Measurements from ENCODE around the gene FLVCR2.
"Not testable (repeated sequence)": the region's sequence is repeated elsewhere in the genome, so short reads cannot be mapped to it uniquely, and the experiment has no call there.

The FLVCR2 gene

DNA sequence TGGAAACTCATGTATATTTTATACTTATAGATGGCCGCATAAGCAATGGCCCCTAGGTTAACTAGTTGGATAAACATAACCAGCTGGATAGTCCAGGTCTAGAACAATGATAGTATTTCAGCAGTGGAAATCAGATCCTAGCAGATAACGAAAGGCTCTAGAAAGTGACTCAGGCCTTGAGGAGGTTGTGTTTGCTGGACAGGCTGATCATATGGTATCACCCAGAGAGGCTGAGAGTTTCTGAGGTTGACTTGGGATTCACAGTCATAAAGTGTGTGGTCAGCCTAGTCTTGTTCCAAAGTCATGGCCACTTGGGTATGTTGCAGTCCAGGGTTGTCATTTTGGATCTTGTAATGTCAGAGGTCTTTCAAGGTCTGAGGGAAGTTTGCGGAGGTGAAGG, 16.8 kb downstream of the FLVCR2 start:
- no peak for DNase-seq (ENCODE audit: low read depth)

DNA sequence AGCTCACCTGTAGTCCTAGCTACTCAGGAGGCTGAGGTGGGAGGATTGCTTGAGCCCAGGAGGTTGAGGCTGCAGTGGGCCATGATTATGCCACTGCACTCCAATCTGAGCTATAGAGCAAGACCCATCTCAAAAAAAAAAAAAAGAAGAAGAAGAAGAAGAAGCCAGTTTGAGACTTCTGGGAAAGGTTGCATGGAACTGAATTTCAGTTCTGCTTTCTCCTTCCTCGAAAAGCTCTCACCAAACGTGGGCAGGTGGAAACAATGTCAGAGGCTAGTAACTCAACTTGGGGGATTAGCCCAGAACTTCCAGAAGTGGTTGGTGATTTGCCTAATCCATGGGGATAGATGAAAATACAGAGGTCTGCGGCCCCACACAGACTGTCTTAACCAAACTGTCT, 18.7 kb downstream of the FLVCR2 start:
- no peak for DNase-seq (ENCODE audit: low read depth)

DNA sequence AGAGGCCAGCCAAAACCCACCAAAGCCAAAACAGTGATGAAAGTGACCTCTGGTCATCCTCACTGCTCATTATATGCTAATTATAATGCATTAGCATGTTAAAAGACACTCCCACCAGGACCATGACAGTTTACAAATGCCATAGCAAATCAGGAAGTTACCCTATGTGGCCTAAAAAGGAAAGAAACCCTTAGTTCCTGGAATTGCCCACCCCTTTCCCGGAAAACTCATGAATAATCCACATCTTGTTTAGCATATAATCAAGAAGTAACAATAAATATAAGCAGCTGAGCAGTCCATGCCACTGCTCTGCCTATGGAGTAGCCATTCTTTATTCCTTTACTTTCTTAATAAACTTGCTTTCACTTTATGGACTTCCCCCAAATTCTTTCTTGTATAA, 21.7 kb downstream of the FLVCR2 start:
- not testable (repeated sequence) for DNase-seq (ENCODE audit: low read depth)

DNA sequence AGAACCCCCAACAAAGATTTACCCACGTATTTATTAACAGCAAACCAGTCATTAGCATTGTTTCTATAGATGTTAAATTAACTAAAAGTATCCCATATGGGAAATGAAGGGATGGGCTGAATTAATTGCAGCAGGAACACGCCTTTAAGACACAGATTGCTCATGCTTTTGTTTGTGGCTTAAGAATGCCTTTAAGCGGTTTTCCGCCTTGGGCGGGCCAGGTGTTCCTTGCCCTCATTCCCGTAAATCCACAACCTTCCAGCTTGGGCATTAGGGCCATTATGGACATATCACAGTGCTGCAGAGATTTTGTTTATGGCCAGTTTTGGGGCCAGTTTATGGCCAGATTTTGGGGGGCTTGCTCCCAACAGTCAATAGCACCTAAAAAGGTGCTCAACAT, 22.6 kb downstream of the FLVCR2 start:
- not testable (repeated sequence) for DNase-seq (ENCODE audit: low read depth)

DNA sequence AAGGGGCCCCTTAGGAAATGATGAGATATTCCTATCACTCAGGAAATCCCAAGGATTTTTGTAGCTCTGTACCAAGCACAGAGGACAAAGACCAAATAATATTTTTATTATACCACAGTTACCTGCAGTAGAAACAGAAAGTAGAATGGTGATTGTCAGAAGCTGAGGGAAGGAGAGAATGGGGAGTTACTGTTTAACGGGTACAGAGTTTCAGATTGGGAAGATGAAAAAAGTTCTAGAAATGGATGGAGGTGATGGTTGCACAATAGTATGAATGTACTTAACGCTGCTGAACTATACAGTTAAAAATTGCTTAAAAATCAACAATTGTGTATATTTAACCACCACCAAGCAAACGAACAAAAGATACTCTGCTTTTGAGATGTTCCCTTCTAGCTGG, 24.1 kb downstream of the FLVCR2 start:
- no peak for DNase-seq (ENCODE audit: low read depth)

DNA sequence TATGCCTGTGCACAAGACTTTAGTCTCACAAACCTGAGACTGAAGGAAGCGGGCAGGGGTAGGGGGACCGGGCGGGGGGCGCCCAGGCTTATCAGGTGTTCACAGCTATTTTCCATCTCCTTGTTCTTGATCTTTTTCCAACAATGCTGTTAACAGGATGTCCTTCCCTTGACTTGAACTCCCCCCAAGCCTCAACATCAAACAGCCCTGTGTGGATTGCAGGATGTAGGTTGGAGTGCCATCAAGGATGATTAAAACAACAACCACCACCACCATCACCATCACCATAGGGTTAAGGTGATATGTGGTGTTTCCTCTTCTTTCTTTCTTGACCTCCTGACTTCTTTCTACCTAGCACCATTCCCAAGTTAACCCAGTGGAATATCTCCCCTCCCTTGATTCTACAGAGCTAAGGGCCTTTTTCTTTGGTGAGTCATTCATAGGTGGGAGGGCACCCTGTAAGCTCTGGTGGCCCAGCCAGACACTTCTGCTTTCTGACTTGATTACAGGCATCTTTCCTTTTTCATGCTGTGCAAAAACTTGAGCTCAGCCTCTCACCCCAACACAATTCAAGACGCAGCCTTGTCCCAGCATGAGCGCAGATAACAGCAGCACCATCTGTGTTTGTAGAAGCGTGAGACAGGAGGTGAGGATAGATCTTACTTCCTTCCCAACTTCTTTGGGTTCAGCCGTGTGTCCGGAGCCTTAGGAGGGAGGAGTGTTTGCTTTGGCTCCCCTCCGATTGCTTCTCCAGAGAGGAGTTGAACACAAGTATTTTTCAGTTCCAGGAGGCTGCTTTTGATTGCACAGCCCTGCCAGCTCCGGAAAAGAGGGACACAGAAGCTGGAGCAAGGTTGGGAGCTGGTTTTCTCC, 26.8 kb downstream of the FLVCR2 start:
- DNase-seq (ENCODE audit: low read depth) = no peak

DNA sequence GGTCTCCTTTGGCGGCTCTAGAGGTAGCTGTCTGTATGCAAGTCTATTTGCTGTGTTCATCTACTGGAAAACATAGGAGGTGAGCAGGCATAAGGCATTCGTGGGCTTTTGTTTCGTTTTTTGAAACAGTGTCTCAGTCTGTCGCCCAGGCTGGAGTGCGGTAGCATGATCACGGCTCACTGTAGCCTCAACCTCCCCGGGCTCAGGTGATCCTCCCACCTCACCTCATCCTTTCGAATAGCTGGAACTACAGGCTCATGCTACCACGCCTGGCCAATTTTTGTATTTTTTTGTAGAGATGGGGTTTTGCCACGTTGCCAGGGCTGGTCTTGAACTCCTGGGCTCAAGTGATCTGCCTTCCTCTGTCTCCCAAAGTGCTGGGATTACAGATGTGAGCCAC, 27.5 kb downstream of the FLVCR2 start:
- DNase-seq (ENCODE audit: low read depth) = no peak

DNA sequence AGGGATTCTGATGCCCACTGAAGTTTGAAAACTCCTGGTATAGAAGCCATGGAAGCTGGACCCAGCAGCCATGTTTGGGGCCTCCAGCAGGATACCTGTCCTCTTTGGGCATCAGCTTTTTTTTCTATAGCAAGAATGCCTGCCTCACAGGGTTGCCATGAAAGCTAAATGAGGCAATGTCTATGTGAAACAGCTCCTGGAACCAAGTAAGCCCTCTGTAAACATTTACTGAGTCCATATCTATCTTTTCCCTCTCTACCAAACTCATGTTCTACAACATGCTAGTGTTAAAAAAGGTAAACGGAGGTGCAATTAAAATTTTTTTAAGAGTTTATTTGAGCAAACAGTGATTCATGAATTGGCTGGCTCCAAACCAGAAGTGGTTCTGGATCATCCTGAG, 28.6 kb downstream of the FLVCR2 start:
- DNase-seq (ENCODE audit: low read depth) = no peak

DNA sequence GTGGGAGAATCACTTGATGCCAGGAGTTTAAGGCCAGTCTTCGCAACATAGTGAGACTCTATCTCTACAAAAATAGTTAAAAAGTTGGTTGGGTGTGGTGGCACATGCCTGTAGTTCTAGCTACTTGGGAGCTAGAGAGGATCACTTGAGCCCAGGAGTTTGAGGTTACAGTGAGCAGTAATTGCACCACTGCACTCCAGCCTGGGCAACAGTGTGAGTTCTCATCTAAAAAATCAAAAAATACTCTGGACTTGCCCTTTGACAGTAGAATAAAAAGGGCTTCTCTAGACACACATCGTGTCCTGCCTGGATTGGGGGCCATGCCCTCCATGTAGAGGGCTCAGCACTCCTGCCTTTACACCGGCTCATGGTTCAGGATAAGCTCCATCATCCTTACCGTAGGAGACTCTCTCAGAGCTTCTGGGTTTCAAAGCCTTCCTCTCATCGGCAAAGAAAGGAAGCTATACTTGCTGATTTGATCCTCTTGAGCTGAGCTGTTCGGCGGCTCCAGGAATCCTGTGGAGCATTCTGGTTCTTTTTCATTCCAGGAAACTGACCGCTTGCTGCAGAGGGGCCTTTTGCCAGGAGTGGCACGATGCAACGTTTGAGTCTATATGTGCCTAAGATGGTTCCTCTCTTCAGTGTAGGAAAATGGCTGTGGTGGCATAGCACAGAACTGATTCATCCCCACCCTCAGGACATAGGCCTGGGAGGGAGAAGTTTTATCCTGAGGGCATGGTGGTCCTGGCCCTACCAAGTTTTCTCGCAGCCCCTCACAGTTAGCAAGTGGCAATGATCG, 29.6 kb downstream of the FLVCR2 start:
- no peak for DNase-seq (ENCODE audit: low read depth)

DNA sequence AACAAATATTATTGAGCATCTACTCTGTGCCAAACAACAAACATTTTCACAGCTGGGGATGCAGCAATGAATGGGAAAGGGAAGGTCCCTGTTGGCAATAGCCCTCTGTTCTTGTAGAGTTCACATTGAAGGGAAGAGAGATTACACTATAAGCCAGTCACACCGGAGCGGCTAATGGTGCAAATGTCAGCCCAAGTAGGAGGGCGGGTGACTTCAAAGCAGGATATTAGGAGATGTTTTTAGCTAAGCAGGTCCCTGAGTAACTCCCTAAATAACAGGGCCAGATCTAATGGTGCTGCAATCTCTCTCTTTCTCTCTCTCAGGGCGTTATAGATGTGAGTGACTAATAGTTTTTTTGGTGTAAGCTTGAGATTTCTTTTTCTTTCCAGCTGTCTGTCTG, 30.7 kb downstream of the FLVCR2 start:
- no peak for DNase-seq (ENCODE audit: low read depth)

DNA sequence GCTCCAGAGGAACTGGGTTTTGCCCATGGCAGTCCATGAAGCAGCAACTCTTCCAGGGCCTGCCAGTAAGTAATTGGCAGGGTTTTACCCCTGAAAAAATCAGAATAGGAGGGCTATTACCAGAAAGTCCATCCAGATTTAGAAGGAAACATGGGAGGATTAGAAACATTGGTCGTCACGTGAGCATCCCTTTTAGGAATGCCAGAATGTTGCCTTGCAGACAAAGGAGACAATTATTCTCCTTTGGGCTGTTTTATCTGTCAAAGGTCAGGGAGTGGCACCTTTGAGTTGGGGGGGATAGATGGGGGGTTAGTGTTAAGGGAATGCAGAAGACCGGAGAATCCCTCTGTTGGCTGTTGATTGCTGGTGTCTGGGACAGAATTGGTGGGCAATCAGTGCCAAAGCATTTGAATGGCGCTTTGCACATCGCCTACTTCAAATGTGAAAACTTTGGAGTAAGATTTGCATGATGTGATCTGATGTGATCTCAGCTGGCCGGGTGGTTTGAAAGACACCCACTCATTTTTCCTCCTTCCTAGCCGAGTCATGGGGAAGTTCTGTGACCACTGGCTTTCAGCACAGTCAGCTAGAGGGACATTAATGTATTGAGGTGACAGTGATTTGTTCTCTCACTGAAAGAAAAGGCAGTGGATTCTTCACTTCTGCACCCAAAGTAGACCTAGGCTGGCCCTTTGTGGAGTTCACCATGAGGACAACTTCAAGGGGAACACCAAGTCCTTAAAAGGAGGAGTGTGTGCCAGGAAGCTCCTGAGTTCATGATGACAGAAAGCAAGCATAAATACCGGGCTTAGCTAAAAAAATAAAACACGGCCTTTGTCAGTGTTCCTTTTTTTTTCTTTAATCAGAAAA, 31.4 kb downstream of the FLVCR2 start:
- no peak for DNase-seq (ENCODE audit: low read depth)

DNA sequence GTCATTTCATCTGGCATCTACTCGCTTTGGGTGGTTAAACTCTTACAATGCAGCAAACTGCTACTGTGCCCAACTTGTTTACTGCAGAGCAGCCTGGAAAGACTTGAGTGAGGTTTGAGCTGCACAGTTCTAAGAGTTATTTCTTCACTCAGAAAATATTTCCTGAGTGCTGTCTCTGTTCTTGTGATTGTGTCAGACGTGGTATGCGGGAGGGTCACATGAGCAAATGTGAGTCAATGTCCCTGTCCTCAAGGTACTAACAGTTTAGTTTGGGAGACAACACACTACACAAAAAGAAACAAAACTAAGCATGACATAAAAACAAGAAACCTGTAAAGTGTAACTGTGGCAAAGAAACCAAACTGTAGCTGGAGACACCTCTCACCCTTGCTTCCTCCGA, 32.4 kb downstream of the FLVCR2 start:
- DNase-seq (ENCODE audit: low read depth) = no peak

DNA sequence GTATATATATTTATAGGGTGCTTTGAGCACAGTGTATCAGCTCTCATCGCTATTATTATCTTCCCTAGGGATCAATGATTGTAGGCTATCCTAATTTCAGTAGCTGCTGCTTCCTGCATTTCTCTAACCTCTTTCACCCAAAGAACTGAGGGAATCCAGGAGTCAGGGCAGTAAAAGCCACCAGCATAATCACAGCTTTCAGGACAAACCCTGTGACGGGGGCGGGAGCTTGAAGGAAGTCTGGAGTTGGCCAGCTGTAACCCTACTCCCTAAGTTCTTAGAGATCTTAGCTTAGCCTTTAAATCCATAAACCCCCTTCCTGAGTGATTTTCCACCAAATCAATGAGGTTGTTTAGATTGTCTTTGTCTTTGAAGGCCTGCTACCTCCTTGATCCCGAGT, 33.7 kb downstream of the FLVCR2 start:
- no peak for DNase-seq (ENCODE audit: low read depth)

DNA sequence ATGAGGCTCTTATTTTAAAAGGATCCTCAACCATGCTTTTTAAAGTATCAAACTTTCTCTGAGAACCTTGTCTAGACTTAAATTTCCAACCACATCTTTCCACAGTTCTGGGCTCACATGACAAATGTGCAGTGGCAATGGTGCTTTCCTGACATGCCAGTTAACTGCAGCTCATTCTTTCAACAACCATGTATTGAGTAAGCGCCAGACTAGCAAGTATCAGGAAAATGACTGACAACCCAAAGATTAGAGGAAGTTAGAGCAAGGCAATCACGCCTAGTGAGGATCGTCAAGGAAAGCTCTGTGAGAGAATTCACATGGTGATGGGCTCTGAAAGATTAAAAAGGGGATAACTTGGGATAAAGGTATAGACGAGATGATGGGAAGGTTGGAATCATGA, 35.8 kb downstream of the FLVCR2 start:
- no peak for DNase-seq (ENCODE audit: low read depth)

DNA sequence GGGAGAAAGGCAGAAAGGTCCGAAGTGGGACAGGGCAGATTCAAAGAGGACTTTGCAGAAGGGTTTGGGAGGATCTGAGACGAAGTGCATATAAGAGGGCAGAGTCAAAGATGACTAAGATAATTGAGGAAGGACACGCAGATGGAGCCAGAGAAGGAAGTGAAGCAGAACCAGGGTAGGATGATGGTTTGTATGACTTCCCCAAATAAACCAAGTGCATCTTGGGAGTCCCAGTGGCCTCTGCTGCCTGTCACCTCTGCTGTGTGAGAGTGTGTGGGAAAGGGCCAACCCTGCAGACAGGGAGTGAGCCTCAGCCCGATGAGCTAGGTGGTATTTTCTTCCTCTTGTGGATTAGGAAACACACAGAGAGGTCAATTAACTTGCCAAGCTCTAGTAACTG, 36.8 kb downstream of the FLVCR2 start:
- no peak for DNase-seq (ENCODE audit: low read depth)

DNA sequence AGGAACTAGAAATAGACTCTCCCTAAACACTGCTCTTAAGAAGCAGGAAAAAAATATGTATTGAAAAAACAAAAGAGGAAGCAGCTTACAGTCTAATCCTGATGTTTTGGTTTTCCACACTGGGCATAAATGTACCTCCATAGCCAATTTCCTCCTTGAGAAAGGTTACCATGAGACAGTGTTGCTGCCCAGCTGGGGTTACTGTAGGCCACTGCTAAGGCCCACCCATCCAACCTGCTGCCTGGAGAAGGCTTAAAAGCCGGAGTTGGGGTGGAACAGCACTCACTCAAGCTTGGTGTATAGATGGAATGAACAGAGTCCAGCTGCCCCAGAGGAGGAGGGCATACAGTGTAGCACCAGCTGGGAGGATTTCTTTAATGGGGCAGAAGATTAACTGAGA, 41.1 kb downstream of the FLVCR2 start:
- DNase-seq (ENCODE audit: low read depth) = no peak

DNA sequence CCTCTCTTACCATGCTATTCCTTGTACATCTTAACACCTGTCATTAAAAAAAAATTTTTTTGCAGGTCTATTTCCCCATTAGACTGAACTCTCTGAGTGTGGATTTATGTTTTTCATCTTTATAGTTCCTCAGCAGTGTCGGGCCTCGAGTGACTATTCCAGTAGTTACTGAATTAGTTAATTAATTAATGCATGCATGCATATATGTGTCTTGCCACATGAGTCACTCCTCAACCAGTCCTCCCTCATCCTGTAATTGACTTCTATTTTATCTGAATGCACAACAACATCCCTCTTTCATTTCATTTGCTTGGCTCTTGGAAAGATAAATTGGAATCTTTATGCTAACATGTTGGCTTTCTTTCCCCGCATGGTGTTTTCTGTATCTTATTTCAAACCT, 46.6 kb downstream of the FLVCR2 start:
- DNase-seq (ENCODE audit: low read depth) = no peak

DNA sequence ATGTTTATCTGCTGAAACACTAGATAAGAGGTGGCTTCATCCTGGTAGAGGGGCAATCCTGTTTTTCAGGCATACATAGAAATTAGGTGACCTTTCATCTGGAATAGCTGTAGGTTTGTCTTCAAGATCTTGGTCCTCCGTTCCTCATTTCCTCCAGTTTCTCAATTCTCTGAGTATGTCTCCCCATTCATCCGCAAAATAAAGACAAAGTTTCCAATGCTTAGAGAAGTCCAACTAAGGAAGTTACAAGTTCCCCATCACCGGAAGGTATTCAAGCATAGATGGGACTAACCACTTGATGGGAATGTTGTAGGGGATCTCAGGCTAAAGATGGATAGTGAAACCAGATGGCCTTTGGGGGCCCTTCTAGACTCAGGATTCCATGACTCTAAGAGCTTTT, 48.0 kb downstream of the FLVCR2 start:
- DNase-seq (ENCODE audit: low read depth) = no peak

DNA sequence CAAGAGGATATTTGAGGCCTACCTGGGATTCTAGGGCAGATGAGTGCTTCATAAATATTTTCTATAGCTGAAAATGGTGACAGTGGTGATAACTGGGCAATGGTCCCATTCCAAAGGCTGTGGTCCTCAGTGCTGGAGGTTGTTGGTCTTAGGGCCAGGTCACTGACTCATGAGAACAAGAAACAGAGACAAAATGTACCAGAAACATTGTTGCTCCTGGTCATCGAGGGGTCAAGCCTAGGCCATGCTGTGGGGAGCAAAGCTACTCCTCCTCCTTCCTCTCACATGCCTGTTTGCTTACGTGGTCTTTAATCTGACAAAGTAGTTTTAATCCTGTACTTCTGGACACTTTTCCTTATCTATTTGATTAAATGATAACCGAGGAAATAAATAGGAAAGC, 48.4 kb downstream of the FLVCR2 start:
- DNase-seq (ENCODE audit: low read depth) = no peak

DNA sequence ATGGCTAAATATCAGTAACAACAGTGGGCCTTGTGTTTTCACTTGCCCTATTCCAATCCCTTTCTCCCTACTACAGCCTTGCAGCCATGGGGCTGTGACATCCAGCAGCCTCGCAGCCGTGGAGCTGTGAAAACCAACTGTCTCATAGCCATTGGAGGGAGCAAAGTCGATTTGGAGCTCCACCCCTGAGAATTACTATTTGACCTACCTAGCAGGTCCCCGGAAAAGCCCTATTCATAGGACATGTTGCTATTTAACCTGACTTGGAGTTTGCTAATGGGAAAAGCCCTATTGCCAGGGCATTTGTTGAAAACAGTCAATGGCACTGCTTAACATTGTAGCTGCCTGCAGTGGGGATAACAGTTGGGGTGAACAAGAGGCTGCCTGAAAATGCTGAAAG, 49.0 kb downstream of the FLVCR2 start:
- no peak for DNase-seq (ENCODE audit: low read depth)

DNA sequence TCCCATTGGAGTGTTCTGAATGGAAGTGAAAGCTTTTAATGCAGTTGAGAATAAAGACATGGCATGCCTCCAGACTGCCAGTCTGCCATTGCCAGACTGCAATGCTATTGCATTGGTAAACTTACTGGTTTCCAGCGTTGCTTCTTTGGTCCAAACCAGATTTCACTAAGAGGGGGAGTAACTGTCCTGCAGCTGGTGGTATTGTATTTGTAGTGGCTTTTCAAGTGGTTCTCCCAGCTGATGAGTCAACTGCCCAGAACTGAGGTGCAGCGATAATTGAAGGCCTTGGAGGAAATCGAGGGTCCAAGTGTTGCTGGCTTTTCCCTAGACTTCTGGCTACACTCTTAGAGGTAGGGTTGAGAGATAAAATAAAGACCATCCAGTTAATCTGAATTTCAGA, 50.4 kb downstream of the FLVCR2 start:
- DNase-seq (ENCODE audit: low read depth) = no peak

DNA sequence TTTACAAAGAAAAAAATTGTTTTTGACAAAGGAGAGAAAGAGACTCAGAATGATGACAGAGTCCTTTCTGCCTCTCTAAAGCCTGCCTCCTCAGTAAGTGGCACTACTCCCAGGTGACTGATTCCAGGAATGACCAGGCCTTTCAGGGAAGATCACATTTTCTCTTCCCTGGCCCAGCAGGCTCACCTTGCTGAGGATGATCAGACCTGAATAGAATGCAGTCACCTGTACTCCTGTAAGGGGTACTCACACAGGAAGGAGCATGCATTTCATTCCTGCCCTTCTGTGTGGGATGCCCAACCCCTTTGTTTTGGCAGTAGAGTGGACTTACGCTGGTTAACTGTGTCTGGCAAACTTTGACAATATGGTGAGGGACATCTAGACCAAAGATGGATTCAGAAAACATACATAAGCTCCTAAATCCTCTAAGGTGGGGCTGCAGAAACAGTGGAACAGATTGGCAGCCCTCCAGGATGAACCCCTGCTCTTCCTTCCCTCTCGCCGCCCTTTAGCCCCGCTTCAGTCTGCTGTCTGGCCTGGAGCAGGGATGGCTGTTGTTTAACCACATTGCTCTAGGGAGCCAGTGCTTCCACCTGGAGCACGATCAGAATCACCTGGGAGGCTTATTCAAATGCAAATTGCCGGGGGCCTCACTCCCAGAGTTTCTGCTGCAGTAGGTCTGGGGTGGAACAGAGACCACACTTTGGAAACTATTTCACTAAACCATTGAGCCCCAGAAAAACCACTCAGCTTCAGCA, 52.5 kb downstream of the FLVCR2 start:
- no peak for DNase-seq (ENCODE audit: low read depth)

Data from stimulated activated CD4-positive, alpha-beta T cell treated with anti-CD3 and anti-CD28 coated beads, Interleukin-2, amount 100 ng/mL, for 4 hours (primary cell).